ENCODE results near the gene BRMS1. TPM values are rescaled to one million over a fixed set of nuclear protein-coding genes. Genes with fewer than 3 reads are reported as not detected.
A peak's percentile ranks its signal among the peaks of the same experiment; 100 is the strongest.
"Not testable (repeated sequence)": the region's sequence is repeated elsewhere in the genome, so short reads cannot be mapped to it uniquely, and the experiment has no call there.

Gene BRMS1
- total RNA-seq, 3 donors from 2014 or later (not counting 1 experiment from before 2014, with no cell fraction given), result 48.1 to 55.6 (median 48.2) TPM

GRCh38 chr11:66312549-66313320 lies 32.2 kb downstream of the BRMS1 start:
- Mint-ChIP-seq H3K27ac (peak overlapping the region; percentile 94 to 97), H3K27me3 (ENCODE audit: low read depth in 2 of 2) (peaks cover 11 to 19% of the 10 kb centered on the region in 2 donors), H3K4me3 (peak overlapping the region; percentile 98), H3K9me3 (no peaks in the 10 kb centered on the region), H3K36me3 (no peaks in the 10 kb centered on the region), H3K4me1 (peaks cover 11 to 28% of the 10 kb centered on the region in 2 donors)
- peak; percentile 94 to 99 for DNase-seq
- Histone ChIP-seq H3K27me3 (ENCODE audit: control insufficient read depth, insufficient read depth, low read length) (no peaks in the 10 kb centered on the region), H3K36me3 (ENCODE audit: control insufficient read depth, insufficient read depth, low read length) (no peaks in the 10 kb centered on the region), H3K27ac (ENCODE audit: low read length) (peak overlapping the region; percentile 85), H3K4me1 (ENCODE audit: control insufficient read depth, insufficient read depth, low read length) (peaks cover 30% of the 10 kb centered on the region), H3K9me3 (ENCODE audit: control insufficient read depth, insufficient read depth, low read length) (no peaks in the 10 kb centered on the region), H3K4me3 (ENCODE audit: low read length) (peak overlapping the region; percentile 51)
- intact Hi-C loops (cut with micrococcal nuclease), result loop anchor here (1.0 kb wide), 3 partner anchors 16 to 77 kb away; partner anchors contain the start of gene BRMS1
- WGBS (ENCODE audit: insufficient coverage), result 5% methylated on average over 52 of the region's 52 CpGs
- no peak for TF ChIP-seq CTCF (IDR thresholded peaks at IDR 0.05)
- ATAC-seq, result peak; percentile 66 to 80 (median 67)

GRCh38 chr11:66311965-66312548 lies 32.8 kb downstream of the BRMS1 start:
- Mint-ChIP-seq H3K27ac (peak overlapping the region; percentile 94 to 97), H3K36me3 (no peaks in the 10 kb centered on the region), H3K4me3 (peak overlapping the region; percentile 98), H3K9me3 (no peaks in the 10 kb centered on the region), H3K27me3 (ENCODE audit: low read depth in 2 of 2) (peaks cover 11 to 22% of the 10 kb centered on the region in 2 donors), H3K4me1 (peaks cover 11 to 21% of the 10 kb centered on the region in 2 donors)
- H3K4me1 ChIP-seq (ENCODE audit: control insufficient read depth, insufficient read depth, low read length), result peaks cover 23% of the 10 kb centered on the region
- peak; percentile 57 for TF ChIP-seq CTCF (IDR thresholded peaks at IDR 0.05)
- no peaks in the 10 kb centered on the region for H3K27me3 ChIP-seq (ENCODE audit: control insufficient read depth, insufficient read depth, low read length)
- peak overlapping the region; percentile 51 for H3K4me3 ChIP-seq (ENCODE audit: low read length)
- ATAC-seq, result peak; percentile 77 to 89 (median 78)
- intact Hi-C loops (cut with micrococcal nuclease), result loop anchor here (1.0 kb wide), 4 partner anchors 16 to 77 kb away; partner anchors contain the start of gene BRMS1
- DNase-seq, result peak; percentile 95 to 99
- no peaks in the 10 kb centered on the region for H3K9me3 ChIP-seq (ENCODE audit: control insufficient read depth, insufficient read depth, low read length)
- peak overlapping the region; percentile 85 for H3K27ac ChIP-seq (ENCODE audit: low read length)
- H3K36me3 ChIP-seq (ENCODE audit: control insufficient read depth, insufficient read depth, low read length), result no peaks in the 10 kb centered on the region
- 0% methylated on average over 44 of the region's 44 CpGs for WGBS (ENCODE audit: insufficient coverage)

GRCh38 chr11:66311470-66311964 lies 33.4 kb downstream of the BRMS1 start:
- no peaks in the 10 kb centered on the region for H3K36me3 ChIP-seq (ENCODE audit: control insufficient read depth, insufficient read depth, low read length)
- Mint-ChIP-seq H3K36me3 (no peaks in the 10 kb centered on the region), H3K27ac (peak overlapping the region; percentile 94 to 97), H3K4me3 (peak overlapping the region; percentile 98), H3K27me3 (ENCODE audit: low read depth in 2 of 2) (peaks cover 11 to 22% of the 10 kb centered on the region in 2 donors), H3K9me3 (no peaks in the 10 kb centered on the region), H3K4me1 (peaks cover 11 to 20% of the 10 kb centered on the region in 2 donors)
- peak; percentile 93 for TF ChIP-seq CTCF (IDR thresholded peaks at IDR 0.05)
- no peaks in the 10 kb centered on the region for H3K9me3 ChIP-seq (ENCODE audit: control insufficient read depth, insufficient read depth, low read length)
- WGBS (ENCODE audit: insufficient coverage), result 36% methylated on average over 26 of the region's 26 CpGs
- ATAC-seq (peak in 1 of 3 donors; percentile 65), DNase-seq (no peak)
- intact Hi-C loops (cut with micrococcal nuclease), result loop anchor here (1.0 kb wide), 1 partner anchor 37 kb away; no protein-coding TSS in a partner anchor
- peak overlapping the region; percentile 51 for H3K4me3 ChIP-seq (ENCODE audit: low read length)
- peaks cover 23% of the 10 kb centered on the region for H3K4me1 ChIP-seq (ENCODE audit: control insufficient read depth, insufficient read depth, low read length)
- H3K27ac ChIP-seq (ENCODE audit: low read length), result peak overlapping the region; percentile 85
- no peaks in the 10 kb centered on the region for H3K27me3 ChIP-seq (ENCODE audit: control insufficient read depth, insufficient read depth, low read length)

- Mint-ChIP-seq H3K27me3 (ENCODE audit: low read depth in 2 of 2) (peaks cover 9 to 18% of the 10 kb centered on the region in 2 donors), H3K4me1 (peaks cover 11 to 20% of the 10 kb centered on the region in 2 donors)
- not testable (repeated sequence) for H3K9me3 Mint-ChIP-seq; H3K36me3 Mint-ChIP-seq; H3K4me3 Mint-ChIP-seq; H3K9me3 ChIP-seq (ENCODE audit: control insufficient read depth, insufficient read depth, low read length); DNase-seq; H3K27ac Mint-ChIP-seq; H3K27me3 ChIP-seq (ENCODE audit: control insufficient read depth, insufficient read depth, low read length); H3K27ac ChIP-seq (ENCODE audit: low read length); H3K36me3 ChIP-seq (ENCODE audit: control insufficient read depth, insufficient read depth, low read length); ATAC-seq; H3K4me3 ChIP-seq (ENCODE audit: low read length)
- intact Hi-C loops (cut with micrococcal nuclease), result loop anchor here (1.0 kb wide), 1 partner anchor 37 kb away; no protein-coding TSS in a partner anchor
- peaks cover 23% of the 10 kb centered on the region for H3K4me1 ChIP-seq (ENCODE audit: control insufficient read depth, insufficient read depth, low read length)
- WGBS (ENCODE audit: insufficient coverage), result 96% methylated on average over 18 of the region's 18 CpGs
These were observed 34.0 kb downstream of the BRMS1 start for GRCh38 chr11:66310803-66311440.

Data from natural killer cell (primary cell).